ENCODE measurements around the gene RGS19. TPM values are rescaled to one million over a fixed set of nuclear protein-coding genes. Genes with fewer than 3 reads are reported as not detected.

Gene RGS19
- total RNA-seq, 1 donor from 2014 or later = 7.6 TPM

- no peak for DNase-seq (ENCODE audit: low spot score, unreplicated experiment)
- no peak for TF ChIP-seq CTCF (IDR thresholded peaks at IDR 0.05; ENCODE audit: unreplicated experiment)
- Mint-ChIP-seq H3K4me1 (ENCODE audit: low read depth) (peaks cover 9% of the 10 kb centered on the region), H3K27me3 (peaks cover 31% of the 10 kb centered on the region), H3K9me3 (ENCODE audit: low read depth) (peaks cover 5% of the 10 kb centered on the region), H3K36me3 (ENCODE audit: insufficient read depth) (peaks cover 2% of the 10 kb centered on the region), H3K4me3 (ENCODE audit: low read depth) (no peak overlapping the region), H3K27ac (no peak overlapping the region)
Observed at GRCh38 chr20:64099086-64099786, 19.9 kb upstream of the RGS19 start.

- TF ChIP-seq CTCF (IDR thresholded peaks at IDR 0.05; ENCODE audit: unreplicated experiment) = no peak
- no peak for DNase-seq (ENCODE audit: low spot score, unreplicated experiment)
- H3K27me3 Mint-ChIP-seq = peaks cover 26% of the 10 kb centered on the region
- no peak overlapping the region for H3K27ac Mint-ChIP-seq
- H3K9me3 Mint-ChIP-seq (ENCODE audit: low read depth) = peaks cover 5% of the 10 kb centered on the region
- no peak overlapping the region for H3K4me3 Mint-ChIP-seq (ENCODE audit: low read depth)
- H3K36me3 Mint-ChIP-seq (ENCODE audit: insufficient read depth) = peaks cover 2% of the 10 kb centered on the region
- H3K4me1 Mint-ChIP-seq (ENCODE audit: low read depth) = peaks cover 3% of the 10 kb centered on the region
Observed at GRCh38 chr20:64098471-64099013, 19.2 kb upstream of the RGS19 start.

GRCh38 chr20:64096535-64096934, 17.2 kb upstream of the RGS19 start:
- TF ChIP-seq CTCF (IDR thresholded peaks at IDR 0.05; ENCODE audit: unreplicated experiment) = no peak
- Mint-ChIP-seq H3K9me3 (ENCODE audit: low read depth) (peaks cover 5% of the 10 kb centered on the region), H3K4me1 (ENCODE audit: low read depth) (peaks cover 6% of the 10 kb centered on the region), H3K27me3 (peaks cover 23% of the 10 kb centered on the region), H3K4me3 (ENCODE audit: low read depth) (no peak overlapping the region), H3K36me3 (ENCODE audit: insufficient read depth) (peaks cover 2% of the 10 kb centered on the region), H3K27ac (no peak overlapping the region)
- DNase-seq (ENCODE audit: low spot score, unreplicated experiment) = no peak

- no peak for DNase-seq (ENCODE audit: low spot score, unreplicated experiment)
- Mint-ChIP-seq H3K9me3 (ENCODE audit: low read depth) (peaks cover 5% of the 10 kb centered on the region), H3K36me3 (ENCODE audit: insufficient read depth) (peaks cover 2% of the 10 kb centered on the region), H3K4me1 (ENCODE audit: low read depth) (peaks cover 6% of the 10 kb centered on the region), H3K4me3 (ENCODE audit: low read depth) (no peak overlapping the region), H3K27me3 (peaks cover 19% of the 10 kb centered on the region), H3K27ac (no peak overlapping the region)
- TF ChIP-seq CTCF (IDR thresholded peaks at IDR 0.05; ENCODE audit: unreplicated experiment) = no peak
Observed at GRCh38 chr20:64095927-64096326, 16.6 kb upstream of the RGS19 start.

GRCh38 chr20:64095455-64095854, 16.1 kb upstream of the RGS19 start:
- peaks cover 5% of the 10 kb centered on the region for H3K9me3 Mint-ChIP-seq (ENCODE audit: low read depth)
- no peak for TF ChIP-seq CTCF (IDR thresholded peaks at IDR 0.05; ENCODE audit: unreplicated experiment)
- no peak for DNase-seq (ENCODE audit: low spot score, unreplicated experiment)
- no peak overlapping the region for H3K27ac Mint-ChIP-seq
- no peak overlapping the region for H3K4me3 Mint-ChIP-seq (ENCODE audit: low read depth)
- H3K36me3 Mint-ChIP-seq (ENCODE audit: insufficient read depth) = peaks cover 2% of the 10 kb centered on the region
- peaks cover 6% of the 10 kb centered on the region for H3K4me1 Mint-ChIP-seq (ENCODE audit: low read depth)
- peaks cover 14% of the 10 kb centered on the region for H3K27me3 Mint-ChIP-seq
